Ramos (cell line): ENCODE measurements around the gene PRAF2.

ENCODE experiments used
- in situ Hi-C: fragments of 300-500 bp; cut with MboI; formaldehyde crosslinking; loops from one replicate; pipeline ENCODE4 v1.14.3; 2022; ENCODE audit warnings: low sequenced_read_pairs; ENCODE audit not compliant: unreplicated experiment

Gene PRAF2

GRCh38 chrX:49077941-49078340 is 4.1 kb upstream of the PRAF2 start:
- in situ Hi-C loops = no loop called here

- in situ Hi-C loops = no loop called here
Observed at GRCh38 chrX:49075347-49075746, 1.5 kb upstream of the PRAF2 start.

GRCh38 chrX:49072712-49073095 is 1.1 kb downstream of the PRAF2 start:
- in situ Hi-C loops = no loop called here

- in situ Hi-C loops = no loop called here
Observed at GRCh38 chrX:49071877-49072711, 1.7 kb downstream of the PRAF2 start.

GRCh38 chrX:49070988-49071387 is 2.8 kb downstream of the PRAF2 start:
- in situ Hi-C loops = no loop called here

GRCh38 chrX:49069038-49069437 is 4.8 kb downstream of the PRAF2 start:
- in situ Hi-C loops = no loop called here

GRCh38 chrX:49067285-49068120 is 6.3 kb downstream of the PRAF2 start:
- in situ Hi-C loops = no loop called here

- in situ Hi-C loops = no loop called here
Observed at GRCh38 chrX:49066690-49067089, 7.1 kb downstream of the PRAF2 start.

- in situ Hi-C loops = no loop called here
Observed at GRCh38 chrX:49066278-49066677, 7.5 kb downstream of the PRAF2 start.

GRCh38 chrX:49064735-49065134 is 9.1 kb downstream of the PRAF2 start:
- in situ Hi-C loops = no loop called here

GRCh38 chrX:49064303-49064702 is 9.5 kb downstream of the PRAF2 start:
- in situ Hi-C loops = no loop called here

GRCh38 chrX:49063715-49064114 is 10.1 kb downstream of the PRAF2 start:
- in situ Hi-C loops = no loop called here

GRCh38 chrX:49061916-49062315 is 11.9 kb downstream of the PRAF2 start:
- in situ Hi-C loops = no loop called here

GRCh38 chrX:49061490-49061889 is 12.3 kb downstream of the PRAF2 start:
- in situ Hi-C loops = no loop called here

GRCh38 chrX:49060914-49061313 is 12.9 kb downstream of the PRAF2 start:
- in situ Hi-C loops = no loop called here

GRCh38 chrX:49059681-49060085 is 14.1 kb downstream of the PRAF2 start:
- in situ Hi-C loops = no loop called here

GRCh38 chrX:49059201-49059600 is 14.6 kb downstream of the PRAF2 start:
- in situ Hi-C loops = no loop called here

- in situ Hi-C loops = no loop called here
Observed at GRCh38 chrX:49058794-49059193, 15.0 kb downstream of the PRAF2 start, which contains the start of gene CCDC120. Gene CCDC120 (plus strand): TSS chrX:49058999. CDS start chrX:49062042, 3,043 bp downstream.

- in situ Hi-C loops = no loop called here
Observed at GRCh38 chrX:49054073-49054762, 19.6 kb downstream of the PRAF2 start.

- in situ Hi-C loops = no loop called here
Observed at GRCh38 chrX:49053223-49054072, 20.4 kb downstream of the PRAF2 start.
